ENCODE measurements around the gene FTO.

GRCh38 chr16:54061454-54061853 lies 357.5 kb downstream of the FTO start:
- no peak for TF ChIP-seq CEBPB (IDR thresholded peaks at IDR 0.05; ENCODE audit: low read depth, low read length)
- TF ChIP-seq CBX5 (IDR thresholded peaks at IDR 0.05; ENCODE audit: low read depth, low read length), result no peak

Data from H1 (cell line).